Stimulated activated naive CD8-positive, alpha-beta T cell treated with anti-CD3 and anti-CD28 coated beads, Interleukin-15, amount 100 ng/mL, for 72 hours (primary cell): ENCODE measurements around the gene ALS2CL.

ENCODE experiments used
- ATAC-seq: fragments of 150-1000 bp; cut with Tn5 transposase; 2 replicates; pipeline ENCODE4 v1.10.0; 2021; ENCODE audit warnings: mild to moderate bottlenecking, moderate library complexity
- DNase-seq, 2 donors: peaks; one replicate each; pipeline ENCODE4 v3.0.0; 2021 to 2022
- H3K27ac Mint-ChIP-seq, 2 donors: one replicate each; pipeline ENCODE4 v1.8.0; 2022; ENCODE audit warnings: mild to moderate bottlenecking in 2 of 2, mixed read lengths in 2 of 2, moderate library complexity in 2 of 2
- H3K27me3 Mint-ChIP-seq: one replicate; pipeline ENCODE4 v1.8.0; 2022; ENCODE audit warnings: mixed read lengths
- H3K4me1 Mint-ChIP-seq: one replicate; pipeline ENCODE4 v1.8.0; 2022; ENCODE audit warnings: mild to moderate bottlenecking, mixed read lengths
- H3K4me3 Mint-ChIP-seq, 2 donors: one replicate each; pipeline ENCODE4 v1.8.0; 2022; ENCODE audit warnings: mild to moderate bottlenecking in 2 of 2, mixed read lengths in 2 of 2, moderate library complexity in 1 of 2
- H3K9me3 Mint-ChIP-seq, 2 donors: one replicate each; pipeline ENCODE4 v1.8.0; 2022; ENCODE audit warnings: mixed read lengths in 2 of 2

The ALS2CL gene

DNA sequence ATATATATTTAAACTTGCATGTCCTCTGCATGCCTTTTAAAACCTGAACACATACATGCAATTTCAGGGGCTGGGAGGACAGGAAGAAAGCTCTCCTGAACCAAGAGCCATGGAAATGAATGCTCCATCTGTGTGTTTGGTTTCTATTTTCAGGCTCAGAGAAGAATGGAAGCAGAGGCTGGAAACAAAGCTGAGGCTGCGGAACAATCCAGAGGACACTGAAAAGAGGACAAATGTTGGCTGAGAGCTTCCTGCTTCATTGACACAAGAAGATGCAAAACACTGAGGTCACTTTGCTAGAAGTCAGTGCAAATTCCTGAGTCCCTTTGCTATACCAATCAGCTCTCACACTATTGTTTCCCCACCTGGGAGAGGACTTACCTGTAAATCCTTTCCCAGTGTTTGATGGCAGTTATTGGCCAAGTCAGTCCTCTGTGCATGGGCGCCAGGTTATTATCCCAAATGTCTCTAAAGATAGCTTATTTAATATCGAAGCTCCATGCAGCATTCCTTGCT, 68.4 kb downstream of the ALS2CL start:
- DNase-seq = no peak
- Mint-ChIP-seq H3K27ac (no peak overlapping the region), H3K9me3 (no peaks in the 10 kb centered on the region), H3K27me3 (peaks cover 18% of the 10 kb centered on the region), H3K4me1 (peaks cover 12% of the 10 kb centered on the region), H3K4me3 (no peak overlapping the region)
- no peak for ATAC-seq

GRCh38 chr3:46624533-46624932, 68.9 kb downstream of the ALS2CL start:
- no peak overlapping the region for H3K27ac Mint-ChIP-seq
- H3K9me3 Mint-ChIP-seq = no peaks in the 10 kb centered on the region
- DNase-seq (no peak), ATAC-seq (no peak)
- peaks cover 7% of the 10 kb centered on the region for H3K4me1 Mint-ChIP-seq
- H3K4me3 Mint-ChIP-seq = no peak overlapping the region
- peaks cover 23% of the 10 kb centered on the region for H3K27me3 Mint-ChIP-seq

DNA sequence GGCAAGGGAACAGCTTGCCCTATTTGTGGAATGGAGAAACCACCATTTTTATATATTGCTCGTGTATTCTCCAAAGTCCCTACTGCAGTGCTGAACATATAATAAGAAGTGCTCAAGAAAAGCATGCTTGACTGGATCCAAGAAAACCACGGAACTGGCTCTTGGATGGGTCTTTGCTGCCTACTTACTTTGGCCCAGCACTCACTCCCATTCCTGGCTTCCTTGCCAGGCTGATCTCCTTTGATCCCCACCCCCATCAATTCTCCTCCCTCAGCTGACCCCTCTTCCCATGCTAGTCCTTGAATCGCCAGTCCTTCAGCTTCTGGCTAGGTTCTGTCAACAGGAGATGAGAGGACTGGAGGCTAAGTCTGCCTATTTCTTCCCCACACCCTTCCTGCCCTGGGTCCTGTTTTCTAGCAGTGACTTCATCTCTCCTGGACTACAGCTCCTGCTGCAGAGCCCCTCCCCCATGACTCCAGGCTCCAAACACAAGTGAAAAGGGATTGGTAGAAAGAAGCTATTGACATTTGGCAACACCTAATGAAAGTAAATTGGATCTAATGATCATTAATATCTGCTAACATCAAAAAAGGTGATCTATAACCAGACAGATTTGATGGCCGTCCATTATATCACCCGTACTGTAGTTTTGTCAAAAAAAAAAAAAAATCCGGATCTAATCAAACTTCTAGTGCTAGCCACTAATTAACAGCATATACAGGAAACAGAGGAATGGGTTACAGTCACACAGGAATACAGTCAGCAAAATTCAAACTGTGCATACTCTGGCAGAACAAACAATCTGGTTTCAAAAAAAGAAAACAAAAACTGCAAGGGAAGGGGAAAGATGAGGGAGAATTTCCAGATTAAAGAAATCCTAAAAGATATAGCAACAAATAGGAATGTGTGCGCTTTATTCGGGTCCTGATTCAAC, 73.4 kb downstream of the ALS2CL start:
- no peak overlapping the region for H3K4me3 Mint-ChIP-seq
- ATAC-seq (no peak), DNase-seq (no peak)
- H3K4me1 Mint-ChIP-seq = no peaks in the 10 kb centered on the region
- no peaks in the 10 kb centered on the region for H3K9me3 Mint-ChIP-seq
- peaks cover 47% of the 10 kb centered on the region for H3K27me3 Mint-ChIP-seq
- no peak overlapping the region for H3K27ac Mint-ChIP-seq
